Subcutaneous adipose tissue (tissue), 4 donors: Measurements from ENCODE around the gene PLA2G12B. TPM values are rescaled to one million over a fixed set of nuclear protein-coding genes. Genes with fewer than 3 reads are reported as not detected.

Experiments
- total RNA-seq, 4 donors: library from RNA; depleted of rRNA; stranded (reverse); fragments of >200 nt; gene quantifications; one replicate each; pipeline ENCODE4 v1.1.0, GENCODE V29; 2016
- TF ChIP-seq, protein P1 (sequence below): fragments of 450-650 bp; IDR thresholded peaks from one replicate; pipeline ENCODE4 v1.5.1; 2016; ENCODE audit warnings: low read depth, mild to moderate bottlenecking, control low read depth, antibody characterized with exemption, moderate library complexity

The PLA2G12B gene
- total RNA-seq, 4 donors from 2014 or later, result not detected

DNA sequence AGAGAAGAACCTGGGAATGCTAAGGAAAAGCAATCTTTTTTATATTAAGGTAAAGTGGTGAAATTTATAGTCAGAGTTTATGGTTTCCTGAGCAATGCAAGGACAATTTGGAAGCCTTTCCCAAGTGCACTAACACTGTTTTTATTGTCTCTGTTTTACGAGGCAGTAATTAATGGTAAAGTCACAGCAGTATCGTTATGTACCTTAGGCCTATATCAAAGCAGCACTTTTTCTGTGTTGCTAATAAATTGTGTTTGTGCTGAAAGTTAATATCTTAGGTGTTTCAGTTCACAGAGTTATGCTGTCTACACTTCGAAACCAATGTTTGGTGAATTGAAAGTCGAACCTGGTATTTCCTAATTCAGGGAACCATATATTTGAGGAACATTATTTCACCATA lies 41.9 kb downstream of the PLA2G12B start:
- TF ChIP-seq, protein P1, sequence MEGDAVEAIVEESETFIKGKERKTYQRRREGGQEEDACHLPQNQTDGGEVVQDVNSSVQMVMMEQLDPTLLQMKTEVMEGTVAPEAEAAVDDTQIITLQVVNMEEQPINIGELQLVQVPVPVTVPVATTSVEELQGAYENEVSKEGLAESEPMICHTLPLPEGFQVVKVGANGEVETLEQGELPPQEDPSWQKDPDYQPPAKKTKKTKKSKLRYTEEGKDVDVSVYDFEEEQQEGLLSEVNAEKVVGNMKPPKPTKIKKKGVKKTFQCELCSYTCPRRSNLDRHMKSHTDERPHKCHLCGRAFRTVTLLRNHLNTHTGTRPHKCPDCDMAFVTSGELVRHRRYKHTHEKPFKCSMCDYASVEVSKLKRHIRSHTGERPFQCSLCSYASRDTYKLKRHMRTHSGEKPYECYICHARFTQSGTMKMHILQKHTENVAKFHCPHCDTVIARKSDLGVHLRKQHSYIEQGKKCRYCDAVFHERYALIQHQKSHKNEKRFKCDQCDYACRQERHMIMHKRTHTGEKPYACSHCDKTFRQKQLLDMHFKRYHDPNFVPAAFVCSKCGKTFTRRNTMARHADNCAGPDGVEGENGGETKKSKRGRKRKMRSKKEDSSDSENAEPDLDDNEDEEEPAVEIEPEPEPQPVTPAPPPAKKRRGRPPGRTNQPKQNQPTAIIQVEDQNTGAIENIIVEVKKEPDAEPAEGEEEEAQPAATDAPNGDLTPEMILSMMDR, result no peak

DNA sequence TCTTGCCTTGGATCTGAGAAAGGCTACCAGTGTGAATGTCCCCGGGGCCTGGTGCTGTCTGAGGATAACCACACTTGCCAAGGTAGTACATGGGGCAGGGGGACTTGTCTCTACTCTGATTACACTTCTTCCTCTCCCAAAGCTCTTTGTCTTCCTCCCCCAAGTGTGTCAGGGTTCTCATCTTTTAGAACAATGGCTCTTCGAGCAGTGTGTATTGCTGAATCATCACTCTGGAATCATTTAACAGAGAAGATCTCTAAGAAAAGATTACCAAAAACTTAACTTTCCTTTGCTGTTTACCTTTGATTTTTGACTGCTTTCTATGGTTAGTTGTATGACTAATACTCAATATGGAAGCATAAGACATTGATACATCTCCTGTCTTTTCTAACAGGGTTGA lies 42.8 kb downstream of the PLA2G12B start:
- TF ChIP-seq, protein P1, result no peak

DNA sequence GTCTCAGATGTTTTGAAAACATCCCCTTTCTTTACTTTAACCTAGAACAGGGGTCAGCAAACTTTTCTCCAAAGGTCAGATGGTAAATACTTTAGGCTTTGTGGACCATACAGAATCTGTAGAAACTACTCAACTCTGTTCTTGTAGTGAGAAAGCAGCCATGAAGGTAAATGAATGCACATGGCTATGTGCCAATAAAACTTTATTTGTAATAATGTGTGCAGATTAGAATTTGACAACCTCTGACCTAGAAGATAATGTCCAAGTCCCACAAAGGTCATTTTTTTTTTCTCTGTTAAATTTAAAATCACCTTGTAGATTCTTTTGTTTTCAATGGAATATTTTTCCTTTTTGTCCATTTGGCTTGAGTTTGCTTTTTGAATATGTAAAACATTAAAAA lies 43.9 kb downstream of the PLA2G12B start:
- TF ChIP-seq, protein P1, result no peak

DNA sequence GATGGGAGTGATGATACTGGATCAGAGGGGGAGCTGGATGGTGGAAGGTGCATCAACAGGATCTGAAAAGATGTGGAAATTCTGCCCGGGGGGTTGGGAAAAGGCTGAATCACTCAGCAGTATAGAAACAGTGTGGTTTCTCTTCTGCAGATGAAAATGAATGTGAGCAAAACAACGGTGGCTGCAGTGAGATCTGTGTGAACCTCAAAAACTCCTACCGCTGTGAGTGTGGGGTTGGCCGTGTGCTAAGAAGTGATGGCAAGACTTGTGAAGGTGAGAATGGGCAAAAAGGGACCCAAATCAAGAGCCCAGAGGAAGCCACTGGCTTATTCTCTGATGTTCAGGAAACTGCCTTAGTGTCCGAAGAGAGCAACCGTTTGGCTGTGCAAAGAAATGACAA lies 48.2 kb downstream of the PLA2G12B start:
- TF ChIP-seq, protein P1, result no peak

DNA sequence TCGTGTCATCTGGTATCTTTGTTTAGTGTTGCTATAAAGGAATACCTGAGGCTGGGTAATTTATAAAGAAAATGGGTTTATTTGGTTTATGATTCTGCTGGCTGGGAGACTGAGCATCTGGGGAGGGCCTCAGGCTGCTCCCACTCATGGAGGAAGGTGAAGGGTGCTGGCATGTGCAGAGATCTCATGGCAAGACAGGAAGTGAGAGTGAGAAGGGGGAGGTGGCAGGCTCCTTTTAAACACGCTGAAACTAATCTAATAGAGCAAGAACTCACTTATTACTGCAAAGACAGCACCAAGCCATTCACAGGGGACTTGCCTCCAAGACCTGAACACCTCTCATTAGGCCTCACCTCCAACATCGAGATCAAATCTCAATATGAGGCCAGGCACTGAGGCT lies 49.8 kb downstream of the PLA2G12B start:
- TF ChIP-seq, protein P1, result no peak

DNA sequence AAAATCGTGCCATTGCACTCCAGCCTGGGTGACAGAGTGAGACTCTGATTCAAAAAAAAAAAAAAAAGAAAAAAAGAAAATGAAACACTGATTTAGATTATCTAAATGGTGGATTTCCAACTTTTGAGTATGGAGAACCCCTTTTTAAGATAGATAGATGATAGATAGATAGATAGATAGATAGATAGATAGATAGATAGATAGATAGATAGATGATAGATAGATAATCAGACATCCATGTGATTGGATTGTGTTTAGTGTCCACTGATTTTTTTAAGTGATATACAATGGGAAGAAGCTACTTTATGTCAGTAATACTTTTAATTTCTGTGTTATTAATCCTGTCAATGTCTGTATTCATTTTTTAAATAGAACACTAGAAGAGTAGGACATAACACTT lies 55.1 kb downstream of the PLA2G12B start:
- TF ChIP-seq, protein P1, result no peak

DNA sequence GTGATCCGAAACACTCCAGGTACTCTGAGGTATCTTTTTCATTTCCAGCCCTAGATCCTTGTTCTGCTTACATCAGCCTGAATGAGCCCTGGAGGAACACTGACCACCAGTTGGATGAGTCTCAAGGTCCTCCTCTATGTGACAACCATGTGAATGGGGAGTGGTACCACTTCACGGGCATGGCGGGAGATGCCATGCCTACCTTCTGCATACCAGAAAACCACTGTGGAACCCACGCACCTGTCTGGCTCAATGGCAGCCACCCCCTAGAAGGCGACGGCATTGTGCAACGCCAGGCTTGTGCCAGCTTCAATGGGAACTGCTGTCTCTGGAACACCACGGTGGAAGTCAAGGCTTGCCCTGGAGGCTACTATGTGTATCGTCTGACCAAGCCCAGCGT lies 56.0 kb downstream of the PLA2G12B start:
- TF ChIP-seq, protein P1, result no peak
